Ureter (tissue), 1 donor: Measurements from ENCODE around the gene WDR35. TPM values are rescaled to one million over a fixed set of nuclear protein-coding genes. Genes with fewer than 3 reads are reported as not detected.

ENCODE experiments used
- DNase-seq: peaks from one replicate; pipeline ENCODE4 v3.0.0-alpha.2; 2020; ENCODE audit warnings: low spot score
- total RNA-seq: library from RNA; stranded (reverse); gene quantifications from one replicate; pipeline ENCODE4 v1.2.4, GENCODE V29; 2023
- donor health status: DM: yes; HTN: yes; CAD: no.

The WDR35 gene
- total RNA-seq, 1 donor from 2014 or later: 20.6 TPM

DNA sequence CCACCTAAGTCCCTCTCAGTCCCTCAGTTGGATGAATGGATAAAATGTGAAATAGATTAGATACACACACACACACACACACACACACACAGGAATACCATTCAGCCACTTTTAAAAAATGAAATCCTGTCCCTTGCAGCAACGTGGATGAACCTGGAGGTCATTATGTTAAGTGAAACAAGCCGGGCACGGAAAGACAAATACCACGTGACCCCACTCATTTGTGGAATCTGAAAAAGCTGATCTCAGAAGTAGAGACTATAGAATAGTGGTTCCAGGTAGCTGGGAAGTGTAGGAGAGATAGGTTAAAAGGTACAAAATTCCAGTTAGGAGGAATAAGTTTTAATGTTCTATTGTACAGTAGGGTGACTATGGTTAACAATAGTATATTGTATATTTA lies 119.1 kb downstream of the WDR35 start:
- no peak for DNase-seq

DNA sequence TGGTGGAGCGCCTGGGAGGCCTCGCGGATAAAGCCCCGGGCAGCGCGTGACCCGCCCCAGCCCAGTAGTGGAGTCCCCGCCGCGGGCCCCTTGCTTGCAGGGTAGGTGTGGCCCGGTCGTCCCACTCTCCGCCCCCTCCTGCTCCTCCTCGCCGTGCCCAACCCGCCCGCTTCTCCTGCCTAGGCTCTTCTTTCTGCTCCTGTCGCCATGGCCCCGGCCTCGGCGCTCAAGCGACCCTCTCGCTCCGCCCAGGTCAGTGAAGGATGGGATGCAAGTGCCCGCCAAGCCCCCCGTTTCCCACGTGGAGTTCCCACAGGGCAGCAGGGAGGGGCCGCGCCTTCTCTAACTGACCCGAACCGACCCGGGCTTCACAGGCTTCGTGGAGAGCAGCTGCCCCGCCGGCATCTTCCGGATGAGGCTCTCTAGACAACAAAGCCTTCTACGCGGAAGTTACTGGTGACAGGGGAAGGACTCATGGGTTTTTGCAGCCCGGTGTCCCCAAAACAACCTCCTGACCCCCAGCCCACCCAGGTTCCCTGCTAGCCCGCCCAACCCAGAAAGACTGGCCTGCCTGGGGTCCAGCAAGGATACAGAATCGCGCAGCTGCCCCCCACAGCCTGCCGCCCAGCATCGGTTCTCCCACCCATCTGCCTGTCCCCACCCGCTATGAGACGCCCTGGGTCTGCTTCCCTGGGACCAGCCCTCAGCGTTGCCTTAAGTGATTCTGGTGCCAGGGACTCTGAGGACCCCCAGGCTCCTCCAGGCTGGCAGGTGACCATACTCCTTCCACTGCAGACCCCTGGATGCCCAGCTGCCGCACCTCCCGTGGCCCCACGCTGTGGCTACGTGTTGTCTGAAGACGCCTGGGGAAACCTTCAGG lies 121.0 kb downstream of the WDR35 start:
- peak; percentile 61 for DNase-seq

DNA sequence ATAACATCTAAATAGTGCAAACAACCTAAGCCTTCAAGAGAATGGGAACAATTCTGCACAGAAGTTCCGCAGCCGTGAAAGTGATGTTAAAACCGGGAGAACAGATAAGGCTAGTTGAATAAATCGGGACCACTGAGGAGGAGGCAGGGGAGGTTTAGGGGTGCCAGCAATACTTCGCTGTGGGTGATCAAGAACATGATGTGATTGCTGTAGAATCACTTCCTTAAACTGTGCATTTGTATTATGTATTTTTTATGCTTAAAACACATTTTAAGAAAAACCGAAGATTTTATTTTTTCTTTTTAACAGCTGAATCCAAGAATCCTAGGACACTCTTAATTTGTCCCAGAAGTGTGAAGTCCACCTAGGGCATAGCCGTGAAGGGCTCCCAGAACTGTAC lies 121.7 kb downstream of the WDR35 start:
- DNase-seq: no peak

DNA sequence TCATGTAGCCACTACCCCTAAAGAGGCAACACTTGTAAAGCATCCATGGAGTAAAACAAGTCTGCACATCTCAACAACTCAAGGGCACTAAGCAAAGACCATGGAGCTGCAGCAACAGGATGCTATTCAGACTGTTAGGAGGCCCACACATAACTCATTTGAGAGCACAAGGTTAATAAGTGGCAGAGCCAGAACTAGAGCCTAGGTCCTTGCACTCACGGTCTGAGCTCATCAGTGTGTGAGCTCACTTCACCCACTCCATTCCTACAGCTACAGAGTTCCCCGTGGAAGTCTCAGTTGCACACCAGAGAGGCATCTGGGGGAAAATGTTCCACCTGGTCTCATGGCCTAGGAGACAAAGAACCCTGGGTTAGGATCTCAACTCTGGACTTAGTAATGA lies 123.1 kb downstream of the WDR35 start:
- no peak for DNase-seq

DNA sequence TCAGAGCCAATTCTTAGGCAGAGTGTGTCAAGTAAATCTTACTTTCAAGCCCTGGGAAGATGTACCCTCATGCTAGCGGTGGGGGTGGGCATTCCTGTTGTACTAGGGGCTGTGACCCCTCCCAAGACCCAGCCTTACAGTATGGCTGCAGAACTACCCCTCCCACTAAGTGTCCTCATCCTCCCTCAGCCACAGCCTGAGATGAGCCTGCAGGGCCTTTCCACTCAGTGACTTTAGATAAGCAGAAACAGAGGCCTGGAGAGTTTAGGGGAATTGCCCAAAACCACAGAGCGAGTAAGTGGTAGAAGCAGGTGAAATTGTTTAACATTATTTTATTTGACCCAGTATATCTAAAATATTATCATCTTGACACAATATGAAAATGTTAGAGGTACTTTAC lies 124.8 kb downstream of the WDR35 start:
- DNase-seq: no peak

DNA sequence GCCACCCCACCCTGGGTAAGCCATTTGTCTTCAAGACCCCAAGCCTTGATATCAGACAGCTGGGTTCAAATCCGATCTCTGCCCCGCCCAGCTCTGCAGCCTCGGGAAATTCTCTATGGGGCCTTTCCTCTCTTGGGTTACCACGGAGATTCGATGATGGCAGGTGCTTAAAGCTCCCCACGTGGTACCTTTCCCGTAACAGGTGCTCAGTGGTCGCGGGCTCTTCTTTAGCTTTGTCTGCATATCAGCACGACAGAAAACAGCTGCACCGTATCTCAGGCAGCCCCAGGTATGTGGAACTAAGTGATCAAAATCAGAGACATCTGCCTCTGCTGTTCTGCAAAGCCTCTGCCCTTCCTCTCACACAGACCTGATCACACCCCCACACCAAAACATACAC lies 125.5 kb downstream of the WDR35 start:
- DNase-seq: no peak

DNA sequence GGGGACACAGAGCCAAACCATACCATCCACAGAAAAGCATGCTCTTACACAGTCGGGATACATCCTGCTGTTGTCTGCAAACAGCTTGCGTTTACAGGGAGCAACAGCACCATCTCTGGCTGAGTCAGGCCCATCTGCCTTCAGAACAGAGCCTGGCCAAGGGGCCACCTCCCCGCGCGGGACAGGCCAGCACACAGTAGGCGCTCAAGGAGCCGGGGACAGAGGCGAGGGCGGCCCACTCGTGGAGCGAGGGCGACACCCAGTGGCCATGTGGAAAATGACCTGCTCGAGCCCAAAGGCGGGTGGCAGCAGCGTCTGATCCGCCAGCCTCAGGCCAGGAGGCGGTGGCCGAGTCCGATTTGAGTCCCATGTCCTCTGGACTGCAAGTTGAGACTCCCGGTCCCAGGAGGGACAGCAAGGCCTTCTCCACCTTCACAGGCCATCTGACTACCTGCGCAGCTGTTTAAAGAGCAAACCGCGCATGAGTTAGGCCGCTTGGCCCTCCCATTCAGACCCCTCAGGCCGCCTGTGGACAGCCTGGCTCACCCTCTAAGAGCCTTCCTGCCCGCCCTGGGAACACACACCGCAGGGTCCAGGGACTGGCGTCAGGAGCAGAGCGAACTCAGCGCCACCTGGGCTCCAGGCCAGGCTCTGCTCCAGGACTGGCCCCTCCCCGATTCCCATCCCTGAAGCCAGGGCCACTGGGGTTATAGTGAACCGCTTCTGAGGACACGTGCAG lies 126.4 kb downstream of the WDR35 start:
- DNase-seq: peak; percentile 77

DNA sequence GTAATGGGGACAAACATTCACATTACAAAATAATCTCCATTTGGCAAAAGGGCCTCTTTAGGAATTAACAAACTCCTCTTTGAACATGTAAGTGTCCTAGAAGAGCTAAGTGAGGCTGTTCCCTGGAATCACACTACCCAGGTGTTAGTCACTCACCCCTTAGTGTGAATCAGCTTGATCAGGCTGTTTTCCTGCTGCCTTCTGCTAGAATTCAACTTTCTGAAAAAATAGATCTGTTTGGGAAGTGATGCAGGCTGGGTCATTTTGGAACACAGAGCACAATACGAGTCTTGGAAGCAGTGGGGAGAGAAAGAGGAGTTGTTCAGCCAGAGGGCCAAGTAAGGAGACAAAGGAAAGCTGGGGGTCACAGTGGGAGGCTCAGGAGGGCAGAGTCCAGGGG lies 128.1 kb downstream of the WDR35 start:
- DNase-seq: no peak

Other genes with a start within 250 kb of the WDR35 start
- 19.3 TPM for gene TTC32, start 88.1 kb downstream of the WDR35 start, total RNA-seq
- gene MATN3, start 22.6 kb upstream of the WDR35 start, total RNA-seq: 2.2 TPM
- 227 TPM for gene LAPTM4A, start 61.5 kb upstream of the WDR35 start, total RNA-seq
- gene SDC1, start 235.0 kb upstream of the WDR35 start, total RNA-seq: 480 TPM